SIG-M5 treated with dmso at 0.1 percent for 504 hours (cell line): ENCODE data around the gene TRPM3.
A peak's percentile ranks its signal among the peaks of the same experiment; 100 is the strongest.

Source experiments
- DNase-seq: peaks from one replicate; lab custom pipeline; 2025; ENCODE audit not compliant: unreplicated experiment; lab: John Stamatoyannopoulos, UW

TRPM3 gene

DNA sequence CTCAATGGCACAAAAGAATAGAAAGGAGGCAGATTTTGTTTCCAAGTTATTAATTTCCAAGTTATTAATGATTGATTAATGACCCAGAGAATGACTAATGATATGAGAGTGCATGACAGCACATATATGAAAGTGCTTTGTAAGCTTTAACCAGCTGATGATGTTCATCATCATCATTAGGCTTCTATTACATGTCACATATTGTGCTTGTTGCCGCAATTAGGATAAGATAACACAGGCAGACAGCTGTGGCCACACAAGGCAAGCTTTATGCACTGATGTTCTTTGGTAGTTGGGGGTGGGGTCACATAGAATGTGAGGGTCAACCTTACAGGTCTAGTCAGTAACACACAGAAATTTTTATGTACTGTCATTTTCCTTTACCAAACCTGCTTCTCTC lies 219.7 kb downstream of the TRPM3 start:
- DNase-seq = no peak

DNA sequence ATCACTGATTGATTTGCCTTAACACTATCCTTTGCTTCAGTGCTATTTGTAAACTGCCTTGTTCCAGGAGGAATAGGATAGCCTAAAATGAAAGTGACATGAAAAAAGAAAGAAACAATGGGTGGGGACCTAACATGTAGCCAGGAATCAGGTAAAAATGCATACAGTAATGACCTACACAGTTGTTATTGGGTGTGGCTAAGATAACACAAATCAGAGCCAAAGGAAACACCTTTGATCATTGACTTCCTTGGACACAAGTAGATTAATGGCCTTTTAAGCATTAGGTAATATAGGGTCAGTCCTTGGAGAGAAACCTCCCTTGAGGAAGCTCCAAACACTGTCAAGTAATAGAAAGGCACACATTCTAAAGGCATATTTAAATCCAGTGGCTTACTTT lies 220.4 kb downstream of the TRPM3 start:
- no peak for DNase-seq

DNA sequence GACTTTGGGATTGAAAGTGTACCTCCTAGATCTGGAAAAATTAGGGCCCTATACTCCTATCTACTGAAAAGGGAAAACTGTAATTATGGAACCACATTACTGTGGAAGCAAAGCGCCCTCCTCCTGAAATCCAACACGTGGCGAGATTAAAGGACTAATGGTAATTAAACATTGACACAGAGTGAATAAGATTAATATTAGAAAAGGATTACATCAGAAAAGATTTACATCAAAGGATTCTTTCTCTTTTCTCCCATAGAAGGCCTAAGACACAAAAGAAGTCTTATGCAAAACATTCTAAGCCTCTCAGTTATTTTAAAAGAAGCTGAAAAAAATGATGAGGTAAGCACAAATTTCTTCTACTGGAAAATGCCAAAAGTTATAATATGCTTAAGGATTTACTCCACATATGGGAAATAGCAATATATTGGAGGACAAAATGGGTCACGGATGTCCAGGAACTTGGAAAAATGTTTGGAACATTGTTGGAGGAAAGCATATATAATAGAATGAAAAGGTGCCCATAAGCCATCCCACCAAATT lies 227.8 kb downstream of the TRPM3 start:
- DNase-seq = no peak

DNA sequence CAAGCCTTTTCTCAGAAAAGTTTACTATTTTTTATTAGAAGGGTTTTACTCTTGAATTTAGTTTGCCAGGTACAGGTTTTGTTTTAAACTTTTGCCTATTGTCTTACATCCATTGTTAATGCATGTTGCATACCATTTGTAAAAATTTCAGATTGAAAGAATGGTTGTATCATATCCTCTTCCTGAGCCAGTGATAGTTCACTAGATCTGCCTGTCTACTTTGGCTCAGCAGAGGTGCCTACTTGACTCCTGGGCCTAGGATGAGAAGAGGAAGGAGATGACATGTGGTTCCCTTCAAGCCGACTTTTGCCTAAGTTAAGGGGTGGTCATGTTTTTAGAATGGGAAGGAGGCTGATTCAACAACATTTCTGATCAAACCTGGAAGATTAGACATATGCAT lies 232.9 kb downstream of the TRPM3 start:
- DNase-seq = no peak

DNA sequence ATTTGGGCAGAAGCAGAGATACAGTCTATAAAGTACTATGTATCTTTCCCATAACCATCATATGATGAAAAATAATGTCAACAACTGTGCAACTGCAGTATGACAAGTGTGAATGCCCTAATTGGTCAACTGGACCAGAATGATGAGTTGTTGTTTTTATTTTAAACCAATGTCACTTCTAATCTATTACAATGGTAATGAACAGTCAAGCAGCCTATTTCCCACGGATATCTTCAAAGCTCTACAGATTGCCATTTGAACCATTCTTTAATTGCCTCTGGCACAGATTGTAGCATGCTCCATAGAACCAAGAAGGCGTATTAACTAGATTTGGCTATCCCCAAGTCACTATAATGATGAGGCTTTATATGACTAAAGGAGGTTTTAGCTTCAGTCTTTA lies 233.6 kb downstream of the TRPM3 start:
- no peak for DNase-seq

DNA sequence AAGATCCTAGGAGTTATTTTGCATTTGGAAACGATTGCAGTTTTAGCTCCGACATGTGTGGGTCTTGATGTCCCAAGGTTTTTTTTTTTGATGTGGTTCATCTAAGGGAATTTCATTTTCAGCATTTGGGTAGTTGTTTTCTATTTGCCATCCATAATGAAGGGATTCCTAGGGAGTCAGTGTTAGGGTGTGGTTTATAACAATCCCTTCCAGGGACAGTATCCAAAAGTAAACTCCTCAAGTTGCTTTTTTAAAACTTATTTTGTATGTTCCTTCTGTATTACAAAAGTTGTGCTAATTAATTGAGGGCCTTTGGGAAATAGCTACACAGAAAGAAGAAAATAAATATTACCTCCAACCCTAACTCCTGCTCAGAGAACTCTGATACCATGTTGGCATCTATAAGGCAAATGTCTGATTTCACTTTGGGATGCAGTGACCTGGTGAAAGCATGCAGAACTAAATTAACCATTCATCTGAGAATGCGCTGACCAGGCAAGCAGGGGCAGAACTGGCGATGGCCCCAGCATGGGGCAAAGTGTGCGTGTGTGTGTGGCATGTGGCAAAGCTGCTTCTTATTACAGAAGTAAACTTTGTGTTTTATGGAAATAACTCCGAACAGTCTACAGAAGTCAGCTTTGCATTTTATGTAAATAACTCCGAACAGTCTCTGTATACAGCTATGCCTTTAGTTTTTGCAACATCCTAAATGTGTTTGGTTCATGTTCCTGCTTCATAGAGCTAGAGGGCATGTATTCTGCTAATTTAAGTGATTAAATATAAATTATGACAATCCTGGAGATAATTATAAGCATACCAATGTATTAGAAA lies 237.2 kb downstream of the TRPM3 start:
- no peak for DNase-seq

DNA sequence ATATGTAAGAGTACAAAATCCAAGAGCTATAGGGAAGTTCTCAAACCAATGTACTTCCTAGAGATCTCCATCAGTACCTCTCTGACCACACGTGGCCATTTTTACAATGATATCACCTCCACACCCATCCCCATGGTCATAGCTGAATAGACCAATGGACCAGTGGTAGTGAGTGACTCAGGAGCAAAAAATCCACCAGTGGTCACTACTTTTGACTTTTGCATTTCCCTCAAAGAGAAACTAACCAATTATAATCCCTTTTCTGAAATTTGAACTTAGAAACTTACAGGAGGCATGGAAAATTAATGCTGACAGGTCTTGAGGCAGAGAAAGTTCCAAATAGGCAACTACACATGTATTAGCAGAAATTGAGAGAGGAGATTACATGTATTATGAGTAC lies 238.4 kb downstream of the TRPM3 start:
- no peak for DNase-seq

DNA sequence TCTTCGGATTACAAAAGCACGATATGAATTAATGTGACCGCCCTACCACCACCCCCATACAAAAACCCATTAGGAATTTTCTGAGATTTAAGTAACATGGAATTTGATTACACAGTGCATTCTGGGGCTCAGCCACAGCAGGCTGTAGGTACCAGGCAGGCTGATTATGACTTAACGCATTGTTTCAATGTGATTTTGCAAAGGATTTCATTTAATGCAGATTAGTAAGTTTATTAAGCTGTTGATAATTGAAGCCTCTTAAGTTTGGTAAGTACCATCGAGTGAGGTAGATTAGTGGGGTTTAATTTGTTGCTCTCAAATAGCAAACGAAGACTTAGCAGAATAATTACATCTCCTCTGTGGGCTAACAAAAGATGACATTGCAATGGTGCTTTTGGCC lies 240.1 kb downstream of the TRPM3 start:
- no peak for DNase-seq

DNA sequence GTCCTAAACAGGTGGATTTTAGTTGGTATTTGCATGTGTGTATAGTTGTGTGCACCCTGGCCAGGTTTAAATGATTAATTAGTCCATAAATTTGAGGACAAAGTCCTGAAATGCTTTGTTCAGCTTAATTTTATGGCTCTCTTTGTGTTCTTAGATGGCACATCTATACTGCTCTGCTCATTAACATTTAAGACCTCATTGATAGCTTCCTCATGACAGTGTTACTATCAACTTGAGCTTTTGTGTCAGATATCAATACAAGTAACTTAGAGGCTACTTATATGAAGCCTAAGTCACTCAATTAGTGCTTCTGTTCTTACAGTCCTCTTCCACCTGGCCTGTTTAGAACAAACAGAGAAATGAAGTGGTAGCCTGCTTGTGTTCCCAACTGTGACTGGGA lies 240.9 kb downstream of the TRPM3 start:
- DNase-seq = no peak

DNA sequence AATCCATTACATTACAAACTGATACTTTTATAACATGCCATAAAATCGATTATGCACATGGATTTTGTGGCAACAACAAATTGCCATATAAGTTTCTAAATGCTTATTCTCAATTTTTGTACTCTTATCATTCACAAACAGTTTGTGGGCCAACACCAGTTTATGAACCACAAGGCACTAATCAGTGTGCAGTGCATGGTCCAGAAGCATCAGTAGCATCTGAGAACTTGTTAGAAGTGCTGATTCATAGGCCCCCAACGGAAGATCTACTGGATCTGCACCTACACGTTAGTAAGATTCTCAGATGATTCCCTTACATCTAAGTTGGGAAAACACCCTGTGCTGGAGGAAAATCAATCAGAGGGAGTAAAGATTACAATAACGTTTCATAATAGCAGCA lies 242.8 kb downstream of the TRPM3 start:
- DNase-seq = no peak

DNA sequence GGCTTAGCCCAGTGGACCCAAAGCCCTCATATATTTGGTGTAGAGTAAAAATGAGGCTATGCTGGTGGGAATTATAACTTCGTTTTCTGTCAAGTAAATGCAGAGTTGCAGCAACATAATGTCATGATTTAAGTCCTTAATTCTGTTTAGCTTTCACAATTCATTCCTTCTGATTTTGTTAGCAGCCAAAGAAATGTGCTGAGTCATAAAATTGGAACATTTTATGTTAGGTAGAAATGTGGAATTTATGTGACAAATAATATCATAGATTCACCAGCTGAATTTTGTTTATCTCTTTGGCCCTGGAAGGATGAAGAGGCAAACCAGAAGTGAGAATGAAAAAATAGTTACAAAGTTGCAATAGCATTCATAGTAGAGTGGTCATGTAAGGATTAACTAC lies 247.0 kb downstream of the TRPM3 start:
- DNase-seq = no peak

DNA sequence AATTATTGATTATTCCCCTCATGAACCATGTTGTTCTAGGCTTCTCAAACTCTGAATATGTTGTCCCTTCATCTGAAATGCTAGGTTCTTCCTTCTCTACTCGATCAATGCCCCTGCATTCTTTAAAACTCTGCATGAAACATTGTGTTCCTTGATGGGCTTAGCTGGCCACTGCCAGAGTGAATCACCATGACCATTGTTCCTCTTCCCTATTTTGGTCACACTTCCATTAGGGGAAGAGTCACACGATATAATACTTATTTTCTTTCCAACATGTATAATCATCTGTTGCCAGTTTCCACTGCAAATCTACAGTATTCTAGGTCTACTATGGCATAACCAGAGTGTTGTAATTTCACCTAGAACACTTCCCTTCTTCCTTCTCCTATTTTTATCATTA lies 247.9 kb downstream of the TRPM3 start:
- DNase-seq = no peak

DNA sequence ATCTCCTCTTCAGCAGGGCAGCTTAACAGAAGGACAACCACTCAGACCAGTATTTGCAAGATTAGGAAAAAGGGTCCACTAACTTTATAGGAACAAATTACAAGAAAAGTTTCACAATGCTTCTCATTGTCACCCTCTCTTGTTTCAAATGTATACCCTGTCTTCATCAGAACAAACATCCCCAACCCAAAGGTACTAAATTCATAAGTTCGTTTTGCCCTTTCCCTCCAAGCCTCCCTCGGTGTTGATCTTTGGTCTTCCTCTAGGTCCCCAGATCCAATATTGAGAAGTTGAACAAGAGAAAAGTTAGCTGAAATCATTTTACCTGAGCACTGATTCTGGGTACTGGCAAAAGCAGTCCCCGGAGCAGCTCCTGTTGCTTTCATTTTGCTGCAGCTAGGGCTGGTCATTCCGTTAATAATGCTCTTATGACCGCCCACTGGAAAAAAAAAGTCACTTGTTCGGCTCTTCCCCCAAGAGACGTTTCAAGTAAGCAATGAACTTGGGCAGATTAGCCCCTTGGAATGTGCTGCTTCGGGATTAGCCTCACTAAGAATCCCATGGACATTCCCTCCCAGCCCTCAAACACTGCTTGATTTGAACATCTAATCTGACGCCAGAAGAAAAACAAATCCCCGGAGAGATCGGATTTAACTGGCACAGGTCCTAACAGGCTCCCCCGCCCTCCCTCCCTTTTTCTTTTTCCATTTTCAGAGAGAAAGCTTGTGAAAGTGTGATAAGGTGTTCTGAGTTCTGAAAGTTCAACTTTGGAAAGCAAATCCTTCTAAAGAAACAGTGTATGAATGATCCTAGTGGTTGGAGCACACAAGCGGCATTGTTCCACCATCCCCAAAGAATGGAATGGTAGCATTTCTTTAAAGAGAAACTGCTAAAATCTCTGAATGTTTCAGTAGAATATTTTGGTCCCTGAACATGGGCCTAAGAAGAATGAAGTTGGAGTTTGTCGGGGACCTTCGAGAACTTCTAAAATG lies 252.5 kb downstream of the TRPM3 start:
- no peak for DNase-seq

DNA sequence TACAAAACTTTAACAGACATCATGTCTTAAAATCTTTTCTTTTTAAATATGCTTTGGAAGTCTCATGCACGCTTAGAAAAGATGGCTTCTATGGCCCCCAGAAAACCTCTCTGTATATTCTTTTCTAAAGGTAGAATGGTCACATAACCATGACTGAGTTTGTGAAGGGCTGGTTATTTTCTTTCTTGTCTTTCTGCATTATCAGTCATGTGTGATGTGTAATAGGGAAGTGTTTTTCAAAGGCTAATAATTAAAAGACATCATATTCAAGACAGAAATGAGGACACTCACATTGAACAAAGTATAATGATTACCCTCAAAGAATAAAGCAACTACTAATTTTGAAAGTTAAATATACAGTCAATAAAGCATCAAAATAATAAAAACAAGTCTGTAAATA lies 253.4 kb downstream of the TRPM3 start:
- DNase-seq = no peak

DNA sequence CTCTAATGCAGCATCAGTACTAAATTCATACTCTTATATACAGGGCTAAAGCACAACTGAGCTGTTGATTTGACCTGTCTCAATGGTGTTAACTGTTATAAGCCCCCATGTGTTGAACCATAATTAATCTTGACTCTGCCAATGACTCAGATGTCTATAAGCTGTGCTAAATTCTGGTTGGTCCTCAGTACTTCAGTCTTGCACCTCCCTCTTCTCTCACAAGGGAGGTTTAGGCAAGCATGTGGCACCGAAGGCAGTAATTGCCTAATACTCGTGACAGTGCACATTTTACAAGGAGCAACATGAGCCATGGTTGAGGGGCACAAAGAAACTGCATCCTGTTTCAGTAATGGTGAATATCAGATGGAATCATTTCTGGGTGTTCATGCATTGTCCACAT lies 255.9 kb downstream of the TRPM3 start:
- DNase-seq = peak; percentile 7

DNA sequence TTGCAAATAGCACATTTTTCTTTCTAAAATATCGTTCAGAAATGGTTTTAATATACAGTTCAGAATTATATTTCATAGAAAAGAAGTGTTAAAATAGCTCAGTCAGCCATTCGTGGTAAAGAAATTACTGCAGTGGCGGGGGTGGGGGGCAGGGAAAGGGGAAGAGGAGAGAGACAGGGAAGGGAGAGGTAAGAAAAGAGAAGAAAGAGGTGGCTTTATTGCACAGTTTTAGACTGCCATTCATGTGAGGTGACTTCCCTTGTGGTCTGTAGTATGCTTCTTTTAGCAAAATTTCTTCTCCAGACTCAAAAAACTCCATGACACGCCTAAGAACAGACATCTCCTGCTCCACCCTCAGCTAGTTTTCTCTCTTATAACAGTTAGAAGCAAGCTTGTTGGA lies 259.6 kb downstream of the TRPM3 start:
- no peak for DNase-seq

DNA sequence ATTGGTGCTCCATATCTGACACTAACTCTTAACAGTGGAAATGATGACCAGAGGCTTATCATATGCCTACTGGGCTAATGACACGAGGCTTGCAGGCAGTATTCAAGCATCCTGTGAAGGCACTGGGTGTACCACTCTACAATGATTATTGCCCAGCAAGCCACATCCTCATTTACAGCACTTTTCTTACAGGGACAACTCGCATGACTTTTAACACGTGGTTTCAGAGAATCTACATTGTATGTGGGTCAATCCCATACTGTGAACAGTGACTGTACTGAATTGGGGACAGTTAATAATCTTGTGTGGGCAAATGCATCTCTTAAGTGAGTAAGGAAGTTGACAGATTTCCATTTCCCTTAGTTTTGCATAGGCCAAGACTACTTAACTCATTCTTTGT lies 260.0 kb downstream of the TRPM3 start:
- no peak for DNase-seq

DNA sequence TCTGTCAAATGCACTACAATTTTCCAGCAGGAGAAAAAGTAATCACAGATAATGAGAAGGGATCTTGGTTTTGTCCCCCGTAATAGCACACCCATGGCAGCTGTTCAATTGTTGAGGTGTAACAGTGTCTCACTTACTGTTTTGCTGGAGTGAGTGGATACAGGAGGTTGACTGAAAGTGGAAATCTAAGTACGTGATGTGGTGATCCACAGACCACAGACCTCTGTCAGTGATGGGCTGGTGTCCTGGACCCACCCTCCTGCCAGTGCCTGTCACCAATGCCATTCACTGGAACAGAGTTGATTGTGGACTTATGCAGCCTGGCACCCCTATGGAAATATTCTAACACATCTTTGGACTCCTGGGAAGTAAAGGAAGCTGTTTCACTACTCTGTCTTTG lies 261.7 kb downstream of the TRPM3 start:
- DNase-seq = no peak

DNA sequence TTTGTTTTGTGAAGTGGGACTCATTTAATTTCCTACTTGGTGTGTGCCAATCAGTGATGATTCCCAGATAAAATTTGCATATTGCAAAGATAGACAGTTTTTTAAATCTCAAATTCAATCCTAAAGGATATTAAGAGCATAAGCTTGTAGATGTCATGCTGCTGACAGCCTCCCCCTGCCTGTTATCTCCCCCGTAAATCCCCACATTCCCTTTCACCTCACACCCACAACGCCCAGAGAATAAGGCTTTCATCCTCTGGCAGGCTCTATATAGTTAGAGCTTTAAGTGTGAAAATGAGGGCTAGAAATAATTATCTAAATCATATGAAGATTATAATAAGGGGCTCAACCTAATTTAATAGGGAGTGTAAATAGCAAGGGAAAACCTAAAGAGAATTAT lies 265.0 kb downstream of the TRPM3 start:
- no peak for DNase-seq

DNA sequence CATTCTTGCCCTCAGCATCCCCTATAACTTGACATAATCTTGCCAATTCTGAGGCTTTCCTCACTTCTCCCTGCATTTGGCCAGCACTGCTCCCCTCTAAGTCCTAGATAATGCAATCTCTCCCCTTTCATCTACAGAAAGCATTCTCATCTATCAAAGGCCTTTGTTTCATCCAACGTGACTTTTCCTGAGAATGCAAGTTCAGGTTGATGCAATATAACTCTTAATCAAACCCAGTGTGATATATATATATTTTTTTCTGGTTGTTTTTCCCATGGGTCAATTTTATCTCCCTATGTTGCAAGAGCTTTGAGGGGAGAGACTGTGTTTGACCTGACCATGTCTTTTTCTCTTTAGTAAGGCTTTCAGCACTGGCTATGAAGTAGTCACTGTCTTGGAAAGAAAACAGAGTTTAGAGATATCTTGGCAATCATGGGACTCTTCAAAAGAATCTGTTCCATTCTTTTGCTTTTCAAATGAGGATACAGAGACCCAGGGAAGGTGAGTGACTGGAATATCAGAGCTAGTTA lies 268.6 kb downstream of the TRPM3 start:
- DNase-seq = no peak

DNA sequence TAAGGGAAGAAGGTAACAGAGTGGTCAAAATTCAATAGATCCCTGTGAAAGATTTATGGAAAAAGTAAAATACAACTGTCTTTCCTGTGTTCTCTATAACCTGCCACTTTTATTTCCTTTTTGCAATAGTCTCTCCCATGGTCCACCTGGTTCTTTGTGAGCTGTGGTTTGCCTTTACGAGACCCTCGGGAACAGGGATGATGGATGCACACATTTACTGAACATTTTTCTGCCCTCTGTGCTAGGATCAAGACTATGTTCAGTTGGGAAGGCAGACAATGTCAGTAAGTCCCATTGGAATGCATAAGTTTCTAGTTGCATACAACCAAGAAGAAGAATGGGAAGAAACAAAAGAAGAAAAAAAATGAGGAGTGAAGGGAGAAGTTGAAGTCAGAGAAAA lies 281.2 kb downstream of the TRPM3 start:
- DNase-seq = no peak

DNA sequence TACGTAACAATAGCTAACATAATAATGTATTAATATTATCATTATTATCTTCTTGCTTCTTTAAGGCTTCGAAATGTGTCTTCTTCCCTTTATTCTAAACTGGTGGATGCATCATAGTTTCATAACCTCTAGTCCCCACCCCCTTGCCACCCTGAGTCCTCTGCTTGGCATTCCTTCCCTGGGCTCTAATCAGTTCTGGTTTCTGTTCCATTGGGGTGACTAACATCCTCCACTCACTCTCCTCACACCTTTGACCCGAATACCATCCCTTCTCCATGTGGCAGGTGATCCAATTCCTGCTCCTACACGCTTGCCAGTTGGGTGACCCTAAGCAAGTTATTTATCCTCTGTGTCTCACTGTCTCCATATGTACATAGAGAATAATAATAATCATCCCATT lies 286.1 kb downstream of the TRPM3 start:
- no peak for DNase-seq
